AG04450 (cell line): ENCODE results near the gene BCAN. TPM values are rescaled to one million over a fixed set of nuclear protein-coding genes. Genes with fewer than 3 reads are reported as not detected.

Experiments
- CTCF ChIA-PET: fragments of 300-600, 350-600 bp; formaldehyde crosslinking; extraction: SDS; loops from one replicate; lab custom pipeline; 2022; ENCODE audit warnings: antibody characterized with exemption, inconsistent platforms; lab: Charles Lee
- POLR2A ChIA-PET: fragments of 350-600 bp; formaldehyde crosslinking; extraction: SDS; loops from one replicate; lab custom pipeline; 2021; ENCODE audit warnings: antibody characterized with exemption, inconsistent platforms; lab: Yijun Ruan, JAX
- DNase-seq: peaks from one replicate; pipeline ENCODE4 v3.0.0-alpha.2; 2011; ENCODE audit warnings: low read depth, low spot score
- H3K27ac ChIP-seq: one replicate; pipeline ENCODE4 v1.5.1; 2012; ENCODE audit warnings: low read depth, low read length, control low read depth
- H3K27me3 ChIP-seq: one replicate; pipeline ENCODE4 v1.6.0; 2012; ENCODE audit warnings: low read length; ENCODE audit not compliant: control insufficient read depth, insufficient read depth
- H3K4me3 ChIP-seq: 2 replicates; pipeline ENCODE4 v1.5.1; 2011; ENCODE audit warnings: mild to moderate bottlenecking, low read depth, low read length, control low read depth
- H3K9me3 ChIP-seq: 2 replicates; pipeline ENCODE4 v1.5.1; 2012; ENCODE audit warnings: low read length; ENCODE audit not compliant: control insufficient read depth, insufficient read depth
- CTCF ChIP-seq: IDR thresholded peaks from 2 replicates; pipeline ENCODE4 v1.5.1; 2011; ENCODE audit warnings: low read depth, low read length, control low read depth, inconsistent platforms
- polyA plus RNA-seq: library from polyadenylated mRNA; depleted of rRNA; stranded (reverse); fragments of >200 nt; gene quantifications from 2 replicates; pipeline ENCODE4 v1.2.3, GENCODE V29; 2011

The BCAN gene
- polyA plus RNA-seq, 1 experiment: not detected

GRCh38 chr1:156676114-156676819, 34.4 kb downstream of the BCAN start:
- H3K27ac ChIP-seq: peak overlapping the region; percentile 39
- no peak for TF ChIP-seq CTCF
- peaks cover 12% of the 10 kb centered on the region for H3K27me3 ChIP-seq
- CTCF ChIA-PET: interaction anchor here (0.5 to 8.4 kb wide), 16 partner anchors 11 to 252 kb away, joined by 3 to 204 read pairs (median 8); partner anchors contain the start of genes CRABP2 and METTL25B
- H3K9me3 ChIP-seq: no peaks in the 10 kb centered on the region; the same call in 1 of the 2 replicates
- no peak for DNase-seq
- POLR2A ChIA-PET: interaction anchor here (0.6 to 4.1 kb wide), 7 partner anchors 11 to 178 kb away, joined by 3 to 36 read pairs (median 4); partner anchors contain the start of genes ISG20L2 and METTL25B
- peak overlapping the region; percentile 64 for H3K4me3 ChIP-seq

GRCh38 chr1:156676820-156677615, 35.1 kb downstream of the BCAN start, which contains the start of gene NES:
Gene NES (minus strand): TSS chr1:156677407. CDS start chr1:156677264, 143 bp downstream.
- ChIA-PET CTCF (interaction anchor here (0.5 to 8.4 kb wide), 22 partner anchors 10 to 256 kb away, joined by 3 to 204 read pairs (median 6); partner anchors contain the start of genes CRABP2 and METTL25B), POLR2A (interaction anchor here (0.6 to 4.1 kb wide), 5 partner anchors 12 to 179 kb away, joined by 4 to 36 read pairs (median 7); partner anchors contain the start of genes ISG20L2 and METTL25B)
- no peaks in the 10 kb centered on the region; the same call in 1 of the 2 replicates for H3K9me3 ChIP-seq
- H3K4me3 ChIP-seq: peak within 1 kb of the TSS; percentile 64
- peak within 1 kb of the TSS; percentile 31 for H3K27ac ChIP-seq
- TF ChIP-seq CTCF: no peak
- H3K27me3 ChIP-seq: peaks cover 12% of the 10 kb centered on the region
- DNase-seq: no peak

GRCh38 chr1:156677616-156678596, 36.0 kb downstream of the BCAN start:
- peak overlapping the region; percentile 64 for H3K4me3 ChIP-seq
- CTCF ChIA-PET: interaction anchor here (0.6 to 8.4 kb wide), 26 partner anchors 8 to 121 kb away, joined by 3 to 204 read pairs (median 6); partner anchors contain the start of genes CRABP2, METTL25B and TTC24
- H3K9me3 ChIP-seq: no peaks in the 10 kb centered on the region; the same call in 1 of the 2 replicates
- DNase-seq: no peak
- H3K27me3 ChIP-seq: peaks cover 12% of the 10 kb centered on the region
- POLR2A ChIA-PET: interaction anchor here (4.1 kb wide), 1 partner anchor 16 kb away, joined by 36 read pairs; no protein-coding TSS in a partner anchor
- TF ChIP-seq CTCF: peak; percentile 96
- peak overlapping the region; percentile 31 for H3K27ac ChIP-seq

GRCh38 chr1:156680056-156680455, 38.1 kb downstream of the BCAN start:
- ChIA-PET CTCF (interaction anchor here (0.8 to 8.4 kb wide), 5 partner anchors 10 to 54 kb away, joined by 6 to 204 read pairs (median 97); partner anchors contain the start of gene METTL25B), POLR2A (no interaction called here)
- Histone ChIP-seq H3K9me3 (no peaks in the 10 kb centered on the region), H3K27me3 (peaks cover 12% of the 10 kb centered on the region), H3K4me3 (no peak overlapping the region), H3K27ac (no peak overlapping the region)
- DNase-seq: no peak
- TF ChIP-seq CTCF: no peak
